Keratinocyte (primary cell): Measurements from ENCODE around the gene ACTMAP. TPM values are rescaled to one million over a fixed set of nuclear protein-coding genes. Genes with fewer than 3 reads are reported as not detected.

ENCODE experiments used
- DNase-seq: peaks from one replicate; pipeline ENCODE4 v3.0.0-alpha.2; 2011; ENCODE audit warnings: low read depth, missing footprints, low spot score
- FAIRE-seq: peaks from 2 replicates; lab custom pipeline; 2011; peaks lifted over from hg19 to GRCh38; lab: Jason Lieb, UNC
- H2AFZ ChIP-seq: 2 replicates; pipeline ENCODE4 v1.6.0; 2012; ENCODE audit warnings: low read length, control low read depth, inconsistent platforms; ENCODE audit not compliant: control insufficient read depth
- H3K27ac ChIP-seq: 2 replicates; pipeline ENCODE4 v1.5.1; 2011; ENCODE audit warnings: low read length; ENCODE audit not compliant: control insufficient read depth, insufficient read depth
- H3K27me3 ChIP-seq: 3 replicates; pipeline ENCODE4 v1.6.0; 2011; ENCODE audit warnings: low read length; ENCODE audit not compliant: control insufficient read depth, insufficient read depth; ENCODE audit errors: extremely low read depth
- H3K36me3 ChIP-seq, 2 experiments: 2 replicates in 1 of 2; 3 replicates in 1 of 2; pipeline ENCODE4 v1.5.1; 2011; ENCODE audit warnings: low read length in 2 of 2, mild to moderate bottlenecking in 1 of 2; ENCODE audit not compliant: control insufficient read depth in 2 of 2, insufficient read depth in 2 of 2; ENCODE audit errors: extremely low read depth in 1 of 2
- H3K4me1 ChIP-seq: 3 replicates; pipeline ENCODE4 v1.5.1; 2011; ENCODE audit warnings: low read length; ENCODE audit not compliant: control insufficient read depth, insufficient read depth; ENCODE audit errors: extremely low read depth
- H3K4me2 ChIP-seq: 3 replicates; pipeline ENCODE4 v1.6.0; 2011; ENCODE audit warnings: low read depth, low read length; ENCODE audit not compliant: control insufficient read depth, insufficient read depth; ENCODE audit errors: extremely low read depth
- H3K4me3 ChIP-seq, 3 experiments: fragments of 200-600 bp in 1 of 3; sonication (generic) in 1 of 3; 2 replicates in 2 of 3; 3 replicates in 1 of 3; pipeline ENCODE4 v1.5.1; 2011 to 2016; ENCODE audit warnings: low read length in 3 of 3, mild to moderate bottlenecking in 3 of 3, control low read depth in 2 of 3, inconsistent platforms in 1 of 3, low read depth in 1 of 3, mixed read lengths in 1 of 3, mixed run types in 1 of 3, moderate library complexity in 1 of 3; ENCODE audit not compliant: control insufficient read depth in 2 of 3, insufficient read depth in 2 of 3; ENCODE audit errors: extremely low read depth in 1 of 3
- H3K79me2 ChIP-seq: 2 replicates; pipeline ENCODE4 v1.6.0; 2012; ENCODE audit warnings: low read length; ENCODE audit not compliant: control insufficient read depth, insufficient read depth
- H3K9ac ChIP-seq: 3 replicates; pipeline ENCODE4 v1.6.0; 2011; ENCODE audit warnings: low read length; ENCODE audit not compliant: control insufficient read depth, insufficient read depth; ENCODE audit errors: extremely low read depth
- H3K9me1 ChIP-seq: 3 replicates; pipeline ENCODE4 v1.6.0; 2011; ENCODE audit warnings: low read length; ENCODE audit not compliant: control insufficient read depth, insufficient read depth; ENCODE audit errors: extremely low read depth
- H3K9me3 ChIP-seq: 2 replicates; pipeline ENCODE4 v1.5.1; 2012; ENCODE audit warnings: low read depth, low read length; ENCODE audit not compliant: control insufficient read depth
- H4K20me1 ChIP-seq: 3 replicates; pipeline ENCODE4 v1.6.0; 2011; ENCODE audit warnings: low read length; ENCODE audit not compliant: control insufficient read depth, insufficient read depth; ENCODE audit errors: extremely low read depth
- EZH2 ChIP-seq: IDR thresholded peaks from one replicate; pipeline ENCODE4 v1.6.1; 2012; ENCODE audit warnings: inconsistent platforms, mild to moderate bottlenecking, low read length, moderate library complexity
- dilution Hi-C: fragments of 300-500 bp; cut with MboI; formaldehyde crosslinking; loops from one replicate; pipeline ENCODE4 v1.7.0; 2020; ENCODE audit warnings: low sequenced_read_pairs; ENCODE audit not compliant: extremely low pct_ligation_motif_present
- polyA plus RNA-seq, 5 experiments: library from polyadenylated mRNA; depleted of rRNA in 3 of 5; stranded (reverse) in 3 of 5; stranded (forward) in 1 of 5; unstranded in 1 of 5; fragments of >200 nt; gene quantifications; 1 replicate in 1 of 5; 2 replicates in 3 of 5; 3 replicates in 1 of 5; pipeline versions ENCODE4 v1.2.1 to v1.2.3, GENCODE V29; 2011 to 2012; ENCODE audit warnings: missing spikeins in 2 of 5, low read depth in 1 of 5, low replicate concordance in 1 of 5
- TF ChIP-seq, protein P1 (sequence below), 3 experiments: IDR thresholded peaks in 1 of 3; conservative IDR thresholded peaks in 1 of 3; optimal IDR thresholded peaks in 1 of 3; 2 replicates in 2 of 3; 3 replicates in 1 of 3; pipeline versions ENCODE3 to v1.5.1; 2011; ENCODE audit warnings: low read length in 3 of 3, mild to moderate bottlenecking in 3 of 3, moderate library complexity in 2 of 3, control low read depth in 1 of 3, inconsistent platforms in 1 of 3; ENCODE audit not compliant: insufficient read depth in 2 of 3; ENCODE audit errors: extremely low read depth in 1 of 3

Gene ACTMAP
- polyA plus RNA-seq, 1 donor (not counting 4 experiments of a cell fraction or from before 2014, with no cell fraction given): 1.4 TPM

- no peak for TF ChIP-seq EZH2
- TF ChIP-seq, protein P1, sequence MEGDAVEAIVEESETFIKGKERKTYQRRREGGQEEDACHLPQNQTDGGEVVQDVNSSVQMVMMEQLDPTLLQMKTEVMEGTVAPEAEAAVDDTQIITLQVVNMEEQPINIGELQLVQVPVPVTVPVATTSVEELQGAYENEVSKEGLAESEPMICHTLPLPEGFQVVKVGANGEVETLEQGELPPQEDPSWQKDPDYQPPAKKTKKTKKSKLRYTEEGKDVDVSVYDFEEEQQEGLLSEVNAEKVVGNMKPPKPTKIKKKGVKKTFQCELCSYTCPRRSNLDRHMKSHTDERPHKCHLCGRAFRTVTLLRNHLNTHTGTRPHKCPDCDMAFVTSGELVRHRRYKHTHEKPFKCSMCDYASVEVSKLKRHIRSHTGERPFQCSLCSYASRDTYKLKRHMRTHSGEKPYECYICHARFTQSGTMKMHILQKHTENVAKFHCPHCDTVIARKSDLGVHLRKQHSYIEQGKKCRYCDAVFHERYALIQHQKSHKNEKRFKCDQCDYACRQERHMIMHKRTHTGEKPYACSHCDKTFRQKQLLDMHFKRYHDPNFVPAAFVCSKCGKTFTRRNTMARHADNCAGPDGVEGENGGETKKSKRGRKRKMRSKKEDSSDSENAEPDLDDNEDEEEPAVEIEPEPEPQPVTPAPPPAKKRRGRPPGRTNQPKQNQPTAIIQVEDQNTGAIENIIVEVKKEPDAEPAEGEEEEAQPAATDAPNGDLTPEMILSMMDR (optimal IDR thresholded peaks at IDR 0.05 in 1 of 3, IDR thresholded peaks at IDR 0.05 in 1 of 3, conservative IDR thresholded peaks at IDR 0.05 in 1 of 3; ENCODE audit: extremely low read depth in 1 of 3, insufficient read depth in 2 of 3, low read length in 3 of 3): no peak
- dilution Hi-C loops: no loop called here
- Histone ChIP-seq H3K4me1 (peaks cover 2% of the 10 kb centered on the region), H3K4me3 (no peak overlapping the region), H3K36me3 (peaks cover 11 to 25% of the 10 kb centered on the region in 2 experiments), H2AFZ (no peak overlapping the region), H3K27ac (no peak overlapping the region), H3K4me2 (no peak overlapping the region), H3K79me2 (no peaks in the 10 kb centered on the region), H3K9me3 (no peaks in the 10 kb centered on the region), H3K27me3 (no peaks in the 10 kb centered on the region), H3K9me1 (no peaks in the 10 kb centered on the region), H3K9ac (no peak overlapping the region), H4K20me1 (no peaks in the 10 kb centered on the region)
- DNase-seq (no peak), FAIRE-seq (no peak)
These were observed 7.4 kb downstream of the ACTMAP start for GRCh38 chr19:40742886-40743285.

GRCh38 chr19:40742477-40742876, 7.8 kb downstream of the ACTMAP start:
- no peak overlapping the region for H3K27ac ChIP-seq
- no peak for TF ChIP-seq EZH2
- TF ChIP-seq, protein P1 (optimal IDR thresholded peaks at IDR 0.05 in 1 of 3, IDR thresholded peaks at IDR 0.05 in 1 of 3, conservative IDR thresholded peaks at IDR 0.05 in 1 of 3; ENCODE audit: extremely low read depth in 1 of 3, insufficient read depth in 2 of 3, low read length in 3 of 3): no peak
- H3K9me1 ChIP-seq: no peaks in the 10 kb centered on the region
- DNase-seq (no peak), FAIRE-seq (no peak)
- no peak overlapping the region for H3K9ac ChIP-seq
- H3K36me3 ChIP-seq: peaks cover 13 to 27% of the 10 kb centered on the region in 2 experiments
- no peak overlapping the region for H3K4me2 ChIP-seq
- H3K27me3 ChIP-seq: no peaks in the 10 kb centered on the region
- no peaks in the 10 kb centered on the region for H4K20me1 ChIP-seq
- dilution Hi-C loops: no loop called here
- H3K9me3 ChIP-seq: no peaks in the 10 kb centered on the region
- no peak overlapping the region for H3K4me3 ChIP-seq
- no peak overlapping the region for H2AFZ ChIP-seq
- H3K4me1 ChIP-seq: peaks cover 2% of the 10 kb centered on the region
- no peaks in the 10 kb centered on the region for H3K79me2 ChIP-seq
